ENCODE results near the gene ST3GAL2.
A peak's percentile ranks its signal among the peaks of the same experiment; 100 is the strongest.
"Not testable (repeated sequence)": the region's sequence is repeated elsewhere in the genome, so short reads cannot be mapped to it uniquely, and the experiment has no call there.

The ST3GAL2 gene

DNA sequence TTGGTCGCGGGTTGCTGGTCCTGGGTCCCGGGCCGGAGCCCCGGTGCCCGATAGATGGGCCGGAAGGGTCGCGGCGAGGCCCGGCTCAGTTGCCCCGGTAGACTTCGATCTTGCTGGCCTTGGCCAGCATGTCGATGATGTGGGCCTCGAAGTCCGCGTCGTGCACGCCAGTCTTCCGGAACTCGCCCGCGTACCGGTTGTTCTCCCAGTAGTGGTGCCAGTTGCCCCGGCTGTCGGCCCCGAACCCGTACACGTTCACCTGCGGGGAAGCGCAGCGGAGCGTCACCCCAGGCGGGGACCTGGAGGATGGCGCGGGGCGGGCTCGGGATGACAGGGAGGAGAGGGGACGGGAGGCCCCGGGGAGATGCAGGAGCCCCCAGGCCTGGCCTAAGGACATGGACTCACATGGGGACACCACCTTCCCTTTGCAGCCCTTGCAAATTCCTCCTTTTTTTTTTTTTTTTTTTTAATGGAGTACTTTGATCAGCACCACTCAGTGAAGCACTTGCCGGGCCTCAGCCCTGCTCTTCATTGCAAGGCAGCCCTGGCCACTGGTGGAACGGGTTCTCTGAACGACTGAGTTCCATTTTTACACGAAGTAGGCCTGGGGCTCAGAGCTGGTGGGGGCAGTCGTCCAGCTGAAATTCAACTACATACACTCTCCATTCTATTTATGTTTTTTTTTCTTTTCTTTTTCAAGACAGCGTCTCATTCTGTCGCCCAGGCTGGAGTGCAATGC, 57.1 kb downstream of the ST3GAL2 start:
- DNase-seq, result no peak

DNA sequence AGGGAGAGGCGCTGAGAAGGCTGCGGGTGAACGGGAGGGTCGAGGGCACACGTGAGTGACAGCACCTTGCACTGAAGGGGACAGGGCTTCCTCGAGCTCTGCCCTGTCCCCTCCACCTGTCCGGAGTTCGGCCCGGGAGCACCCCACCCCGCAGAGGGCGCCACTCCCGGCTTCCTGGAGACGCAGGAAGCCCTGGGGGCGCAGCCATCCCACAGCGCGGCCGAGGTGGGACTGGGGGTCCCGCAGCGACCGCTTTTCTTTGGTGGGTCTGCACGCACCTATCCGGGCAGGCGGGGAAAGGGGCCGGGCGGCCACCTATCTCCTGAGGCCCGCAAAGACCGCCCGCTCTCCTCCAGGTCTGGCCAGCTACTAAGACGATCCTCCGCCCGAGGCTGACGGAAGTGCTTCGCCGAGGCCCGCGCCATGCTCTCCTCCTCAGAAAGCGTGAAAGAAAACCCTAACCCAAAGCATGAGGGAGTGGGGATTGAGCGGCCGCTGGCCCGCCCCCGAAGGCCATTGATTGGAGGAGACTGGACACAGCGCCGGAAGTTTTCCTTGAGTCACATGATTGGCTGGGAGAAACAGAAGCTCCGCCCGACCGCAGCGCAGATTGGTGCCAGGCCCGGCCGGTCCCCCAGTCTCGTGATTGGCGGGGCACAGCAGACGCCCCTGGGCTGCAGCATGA, 57.8 kb downstream of the ST3GAL2 start:
- peak; percentile 97 for DNase-seq

DNA sequence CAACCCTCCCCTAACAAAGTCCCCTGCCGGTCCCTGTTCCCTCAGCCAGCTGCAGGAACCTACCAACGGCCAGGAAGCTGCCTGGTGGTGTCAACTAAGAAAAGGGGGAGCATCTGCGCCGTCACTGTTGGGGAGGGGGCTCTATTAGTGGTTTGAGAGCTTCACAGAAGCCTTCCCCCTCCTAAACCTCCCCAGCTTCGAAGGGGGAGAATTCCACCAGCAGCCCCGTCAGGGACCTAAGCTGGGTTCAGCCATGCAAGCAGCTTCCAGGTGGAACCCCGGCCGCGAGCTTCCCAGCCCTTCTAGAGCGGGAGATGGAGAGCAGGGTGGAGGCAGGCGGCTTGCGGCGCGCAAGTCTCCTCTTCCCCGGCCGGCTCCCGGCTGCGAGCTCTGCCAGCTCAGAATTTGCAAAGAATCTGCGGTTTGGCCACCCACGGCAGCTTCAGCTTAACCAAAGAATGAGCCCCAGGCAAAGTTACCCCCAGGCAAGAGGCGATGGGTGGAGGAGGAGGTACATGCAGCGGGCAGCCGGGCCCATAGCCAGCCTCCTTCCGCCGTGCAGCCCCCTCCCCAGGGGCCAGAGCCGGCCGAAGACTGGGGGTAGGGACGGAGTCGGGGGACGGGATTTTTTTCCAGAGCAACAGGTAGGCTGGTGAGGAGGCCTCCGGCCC, 58.5 kb downstream of the ST3GAL2 start:
- peak; percentile 59 for DNase-seq

DNA sequence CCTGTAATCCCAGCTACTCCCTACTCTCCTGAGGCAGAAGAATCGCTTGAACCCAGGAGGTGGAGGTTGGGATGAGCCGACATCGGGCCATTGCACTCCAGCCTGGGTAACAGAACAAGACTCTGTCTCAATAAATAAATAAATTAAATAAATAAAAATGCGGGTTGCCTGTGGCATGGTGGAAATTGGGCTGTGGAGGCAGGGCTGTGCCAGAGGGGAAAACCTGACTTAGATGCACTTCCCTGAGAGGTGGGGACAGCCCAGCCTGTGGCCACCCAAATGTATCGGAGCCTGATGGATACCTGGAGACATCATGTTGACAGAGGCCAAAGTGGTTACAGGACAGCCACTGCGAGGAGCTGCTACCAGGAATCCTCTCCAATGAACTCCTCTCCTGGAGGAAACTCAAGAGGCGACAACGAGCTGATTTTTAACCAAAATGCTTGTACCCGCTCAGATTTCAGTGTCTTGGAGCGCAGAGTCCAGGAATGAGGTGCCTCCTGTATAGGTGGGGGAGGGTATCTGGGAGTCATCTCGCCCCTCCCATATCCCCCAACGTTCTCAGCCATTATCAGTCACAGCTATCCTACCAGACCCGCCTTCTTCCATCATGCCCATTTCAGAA, 59.9 kb downstream of the ST3GAL2 start:
- DNase-seq, result no peak

DNA sequence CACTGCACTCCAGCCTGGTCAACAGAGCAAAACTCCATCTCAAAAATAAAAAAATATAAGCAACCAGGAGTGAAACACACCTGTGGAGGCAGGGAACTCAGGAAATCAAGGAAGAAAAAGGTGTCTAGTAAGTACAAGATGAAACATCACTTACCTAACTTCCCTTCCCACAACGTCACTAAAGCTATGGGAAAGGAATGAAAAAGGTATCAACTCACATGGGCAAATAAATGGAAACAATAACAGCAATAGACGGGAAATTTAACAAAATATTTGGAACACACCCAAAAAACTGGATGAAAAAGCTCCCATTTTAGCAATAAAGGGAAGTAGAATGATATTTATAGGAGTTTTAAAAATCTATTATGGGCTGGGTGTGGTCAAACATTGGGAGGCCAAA, 61.1 kb downstream of the ST3GAL2 start:
- DNase-seq, result no peak

DNA sequence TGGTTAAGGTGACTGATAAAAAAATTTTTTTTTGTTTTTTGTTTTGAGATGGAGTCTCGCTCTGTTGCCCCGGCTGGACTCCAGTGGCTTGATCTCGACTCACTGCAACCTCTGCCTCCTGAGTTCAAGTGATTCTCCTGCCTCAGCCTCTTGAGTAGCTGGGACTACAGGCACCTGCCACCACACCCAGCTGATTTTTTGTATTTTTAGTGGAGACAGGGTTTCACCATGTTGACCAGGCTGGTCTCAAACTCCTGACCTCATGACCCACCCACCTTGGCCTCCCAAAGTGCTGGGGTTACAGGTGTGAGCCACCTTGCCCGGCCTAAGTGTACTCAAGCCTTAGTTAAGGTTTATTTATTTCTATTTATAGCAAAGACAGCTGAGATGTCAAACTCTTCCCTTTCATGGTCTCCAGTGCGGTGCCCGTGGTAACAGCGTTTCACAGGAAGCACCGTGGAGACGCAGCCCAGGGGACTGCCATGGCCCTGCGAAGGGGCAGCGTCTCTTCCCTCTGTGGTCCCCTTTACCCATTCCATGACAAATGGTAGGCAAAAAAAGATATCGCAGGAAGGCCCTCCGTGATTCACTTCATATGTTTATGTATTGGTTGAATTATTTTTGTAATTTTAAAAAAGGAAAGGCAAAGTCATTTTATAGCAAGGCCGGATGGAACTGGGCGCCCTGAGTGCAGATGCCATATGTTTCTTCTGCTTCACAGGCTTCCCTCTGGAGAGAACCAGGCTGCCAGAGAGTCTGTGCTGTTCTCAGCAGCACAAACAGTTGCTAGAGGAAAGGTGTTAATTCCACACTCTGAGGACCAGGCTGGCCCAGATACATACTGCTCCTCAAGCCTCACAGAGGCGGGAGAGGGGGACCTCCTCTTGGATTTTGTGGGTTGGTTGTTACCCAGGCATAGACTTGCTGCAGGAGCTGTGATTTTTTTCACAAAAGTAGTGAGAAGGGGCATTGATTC, 63.0 kb downstream of the ST3GAL2 start:
- no peak for DNase-seq

DNA sequence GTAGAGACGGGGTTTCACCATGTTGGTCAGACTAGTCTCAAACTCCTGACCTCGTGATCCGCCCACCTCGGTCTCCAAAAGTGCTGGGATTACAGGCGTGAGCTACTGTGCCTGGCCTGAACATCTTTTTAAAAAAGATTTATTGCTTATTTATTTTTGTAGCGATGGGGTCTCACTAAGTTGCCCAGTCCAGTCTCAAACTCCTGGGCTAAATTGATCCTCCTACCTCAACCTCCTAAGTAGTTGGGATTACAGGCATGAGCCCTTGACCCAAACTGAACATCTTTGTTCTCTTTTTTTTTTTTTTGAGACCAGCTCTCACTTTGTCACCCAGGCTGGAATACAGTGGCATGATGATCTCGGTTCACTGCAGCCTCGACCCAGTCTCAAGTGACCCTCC, 64.7 kb downstream of the ST3GAL2 start:
- DNase-seq, result no peak

DNA sequence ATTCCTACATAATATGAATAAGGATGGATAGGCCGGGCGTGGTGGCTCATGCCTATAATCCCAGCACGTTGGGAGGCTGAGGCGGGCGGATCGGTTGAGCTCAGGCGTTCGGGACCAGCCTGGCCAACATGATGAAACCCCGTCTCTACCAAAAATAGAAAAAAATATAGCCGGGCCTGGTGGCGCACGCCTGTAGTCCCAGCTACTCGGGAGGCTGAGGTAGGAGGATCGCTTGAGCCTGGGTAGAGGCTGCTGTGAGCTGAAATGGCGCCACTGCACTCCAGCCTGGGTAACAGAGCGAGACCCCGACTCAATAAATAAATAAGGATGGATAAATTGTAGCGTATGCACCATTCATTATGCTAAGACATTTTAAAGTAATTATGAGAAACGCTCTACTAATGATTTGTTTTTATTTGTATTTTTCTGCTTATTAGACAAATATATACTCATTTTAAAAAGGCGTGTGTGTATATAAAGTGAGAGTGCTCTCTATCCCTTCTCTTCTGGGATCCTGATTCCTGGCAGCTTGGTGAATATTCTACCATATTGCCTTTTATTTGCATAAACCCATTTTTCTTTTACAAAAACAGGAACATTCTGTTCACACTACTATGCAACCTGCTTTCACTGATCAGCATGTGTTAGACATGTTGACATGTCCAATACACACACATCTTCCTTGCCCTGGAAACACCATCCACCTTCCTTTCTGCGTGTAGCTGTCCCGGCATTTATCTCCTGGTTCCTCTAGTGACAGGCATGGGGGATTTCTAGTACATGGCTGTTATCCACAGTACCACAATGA, 65.8 kb downstream of the ST3GAL2 start:
- no peak for DNase-seq

DNA sequence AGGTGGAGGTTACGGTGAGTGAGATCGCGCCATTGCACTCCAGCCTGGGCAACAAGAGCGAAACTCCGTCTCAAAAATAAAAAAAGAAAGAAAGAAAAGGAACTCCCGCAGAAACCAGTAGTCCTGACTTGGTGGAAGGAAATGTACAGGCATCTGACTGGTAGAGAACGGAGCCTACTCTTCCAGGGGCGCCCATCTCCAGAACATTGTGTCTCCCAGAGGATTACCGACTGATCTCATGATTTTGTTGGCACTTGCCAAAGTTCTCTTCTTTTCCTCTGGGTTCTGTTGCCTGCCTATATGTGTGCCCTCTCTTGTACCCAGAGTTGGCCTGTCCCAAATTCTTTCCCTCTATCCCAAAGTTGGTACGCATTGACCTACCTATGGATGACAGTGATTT, 68.0 kb downstream of the ST3GAL2 start:
- no peak for DNase-seq

DNA sequence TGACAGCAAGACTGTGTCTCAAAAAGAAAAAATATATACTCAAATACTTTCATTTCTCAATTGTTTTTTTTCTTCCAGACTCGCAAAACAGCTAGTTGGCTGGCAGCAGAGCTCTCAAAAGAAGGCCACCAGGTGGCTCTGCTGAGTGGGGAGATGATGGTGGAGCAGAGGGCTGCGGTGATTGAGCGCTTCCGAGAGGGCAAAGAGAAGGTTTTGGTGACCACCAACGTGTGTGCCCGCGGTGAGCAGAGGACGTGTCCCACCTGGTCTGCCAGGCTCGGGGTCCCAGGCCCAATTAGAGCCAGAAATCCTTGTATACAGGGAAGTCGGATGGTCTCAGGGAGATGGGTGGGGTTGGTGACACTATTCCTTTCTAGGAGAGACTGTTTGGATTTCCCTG, 68.8 kb downstream of the ST3GAL2 start:
- peak; percentile 62 for DNase-seq

DNA sequence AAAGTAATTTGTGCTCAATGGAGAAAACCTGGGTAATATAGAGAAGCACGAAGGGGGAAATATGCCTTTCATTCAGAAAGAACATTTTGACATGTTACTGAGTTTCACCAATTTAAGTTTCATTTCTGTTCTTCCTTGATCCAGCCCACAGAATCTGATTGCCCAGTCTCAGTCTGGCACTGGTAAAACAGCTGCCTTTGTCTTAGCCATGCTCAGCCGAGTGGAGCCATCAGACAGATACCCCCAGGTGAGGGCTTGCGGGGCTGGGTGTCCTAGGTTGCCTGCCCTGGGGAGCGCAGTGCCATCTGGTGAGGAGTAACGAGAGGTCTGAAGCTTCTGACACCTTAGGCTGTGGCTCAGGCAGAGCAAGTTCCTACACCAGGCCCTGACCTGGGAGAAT, 74.5 kb downstream of the ST3GAL2 start:
- DNase-seq, result no peak

DNA sequence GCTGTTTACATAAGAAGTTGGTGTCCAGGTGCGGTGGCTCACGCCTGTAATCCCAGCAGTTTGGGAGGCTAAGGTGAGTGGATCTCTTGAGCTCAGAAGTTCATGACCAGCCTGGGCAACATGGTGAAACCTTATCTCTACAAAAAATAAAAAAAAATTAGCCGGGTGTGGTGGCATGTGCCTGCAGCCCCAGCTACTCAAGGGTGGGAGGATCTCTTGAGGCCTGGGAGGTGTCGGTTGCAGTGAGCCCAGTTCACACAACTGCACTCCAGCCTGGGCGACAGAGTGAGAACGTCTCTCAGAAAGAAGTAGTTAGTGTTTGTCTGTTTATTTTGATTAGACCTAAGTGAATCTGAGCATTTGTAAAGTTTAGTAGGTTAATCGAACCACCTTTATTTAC, 79.3 kb downstream of the ST3GAL2 start:
- DNase-seq, result no peak

DNA sequence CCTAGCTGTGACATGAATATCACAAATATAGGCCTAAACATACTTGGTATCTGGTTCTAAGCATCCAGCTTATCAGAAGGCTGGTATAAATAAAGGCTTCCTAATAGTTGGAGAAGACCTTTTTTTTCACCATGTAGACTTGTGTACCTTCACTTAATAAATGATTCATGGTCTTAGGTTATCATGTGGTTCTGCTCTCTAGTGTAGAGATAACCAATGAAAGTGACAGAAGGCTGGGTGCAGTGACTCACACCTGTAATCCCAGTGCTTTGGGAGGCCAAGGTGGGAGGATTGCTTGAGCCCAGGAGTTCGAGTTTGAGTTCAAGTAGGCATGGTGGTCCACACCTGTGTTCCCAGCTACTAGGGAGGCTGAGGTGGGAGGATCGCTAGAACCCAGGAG, 89.1 kb downstream of the ST3GAL2 start:
- DNase-seq, result no peak

DNA sequence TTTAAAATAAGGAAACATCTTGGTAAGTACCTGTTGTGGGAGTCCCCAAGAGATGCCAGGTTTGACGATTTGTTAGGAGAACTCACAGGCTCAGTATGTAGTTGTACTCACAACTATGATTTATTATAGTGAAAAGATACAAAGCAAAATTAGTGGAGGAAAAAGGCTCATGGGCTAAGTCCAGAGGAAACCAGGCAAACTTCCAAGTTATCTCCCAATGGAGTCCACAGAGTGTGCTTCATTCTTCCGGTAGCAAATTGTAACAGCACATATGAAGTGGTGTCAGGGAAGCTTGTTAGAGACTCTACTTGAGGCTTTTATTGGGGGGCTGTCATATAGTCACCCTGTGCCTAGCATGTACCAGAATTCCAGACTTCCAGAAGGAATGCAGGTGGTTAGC, 89.9 kb downstream of the ST3GAL2 start:
- DNase-seq, result no peak

DNA sequence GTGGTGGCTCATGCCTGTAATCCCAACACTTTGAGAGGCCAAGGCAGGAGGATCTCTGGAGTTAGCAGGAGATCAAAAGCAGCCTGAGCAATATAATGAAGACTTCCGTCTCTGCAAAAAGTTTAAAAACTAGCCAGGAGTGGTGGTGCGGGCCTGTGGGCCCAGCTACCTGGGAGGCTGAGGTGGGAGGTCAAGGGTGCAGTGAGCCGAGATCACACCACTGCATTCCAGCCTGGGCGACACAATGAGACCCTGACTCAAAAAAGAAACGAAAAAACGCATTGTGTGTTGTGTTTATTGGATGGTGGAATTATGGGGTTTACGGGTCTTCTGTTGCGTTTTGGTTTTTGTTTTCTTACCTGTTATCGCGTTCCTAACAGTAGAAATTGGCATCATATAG, 93.1 kb downstream of the ST3GAL2 start:
- no peak for DNase-seq

DNA sequence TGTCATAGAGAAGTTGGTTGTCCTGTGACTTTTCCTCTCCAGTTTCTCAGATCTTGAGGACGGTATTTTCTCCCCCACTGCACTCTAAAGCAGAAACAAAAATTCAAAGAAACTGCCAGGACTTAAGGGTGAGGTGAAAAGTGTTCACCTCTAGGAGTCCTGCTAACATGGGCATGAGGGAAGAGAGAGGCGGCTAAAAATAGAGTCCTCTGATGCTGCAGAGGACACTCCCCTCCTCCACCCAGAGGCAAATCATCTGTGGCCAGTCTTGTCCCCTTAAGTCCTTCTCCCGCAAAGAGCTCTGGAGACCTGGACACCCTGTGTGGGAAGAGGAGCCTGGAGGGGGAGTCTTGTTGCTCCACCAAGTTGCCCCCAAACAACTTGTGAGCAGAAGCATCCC, 96.9 kb downstream of the ST3GAL2 start:
- no peak for DNase-seq

DNA sequence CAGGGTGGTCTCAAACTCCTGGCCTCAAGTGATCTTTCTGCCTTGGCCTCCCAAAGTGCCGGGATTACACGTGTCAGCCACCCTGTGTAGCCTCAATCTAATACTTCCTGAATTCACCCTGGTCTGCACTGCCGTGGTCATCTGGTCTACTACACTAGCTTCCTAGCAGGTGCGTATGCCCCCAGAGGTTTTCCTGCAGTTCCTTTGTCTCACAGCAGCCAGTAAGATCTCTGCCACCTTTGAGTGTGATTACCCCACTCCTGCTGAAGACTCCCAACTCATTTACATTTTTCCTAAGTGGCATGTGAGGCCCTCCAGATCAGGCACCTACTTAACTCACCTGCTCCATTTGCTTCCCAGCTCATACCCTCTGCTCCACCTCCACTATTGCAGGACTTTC, 97.3 kb downstream of the ST3GAL2 start:
- DNase-seq, result no peak

DNA sequence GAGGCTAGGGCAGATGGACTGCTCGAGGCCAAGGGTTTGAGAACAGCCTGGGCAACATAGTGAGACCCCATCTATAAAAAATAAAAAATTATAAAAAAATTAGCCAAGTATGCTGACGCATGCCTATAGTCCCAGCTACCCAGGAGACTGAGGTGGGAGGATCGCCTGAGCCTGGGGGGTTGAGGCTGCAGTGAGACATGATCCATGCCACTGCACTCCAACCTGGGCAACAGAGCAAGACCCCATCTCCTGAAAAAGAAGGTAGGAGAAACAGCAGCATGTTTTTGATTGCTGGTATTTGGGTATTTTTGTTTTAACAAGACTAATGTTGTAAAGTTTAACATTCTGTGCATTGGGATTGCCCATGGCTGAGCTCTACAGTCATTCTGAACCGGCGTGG, 101.1 kb downstream of the ST3GAL2 start:
- DNase-seq, result no peak

DNA sequence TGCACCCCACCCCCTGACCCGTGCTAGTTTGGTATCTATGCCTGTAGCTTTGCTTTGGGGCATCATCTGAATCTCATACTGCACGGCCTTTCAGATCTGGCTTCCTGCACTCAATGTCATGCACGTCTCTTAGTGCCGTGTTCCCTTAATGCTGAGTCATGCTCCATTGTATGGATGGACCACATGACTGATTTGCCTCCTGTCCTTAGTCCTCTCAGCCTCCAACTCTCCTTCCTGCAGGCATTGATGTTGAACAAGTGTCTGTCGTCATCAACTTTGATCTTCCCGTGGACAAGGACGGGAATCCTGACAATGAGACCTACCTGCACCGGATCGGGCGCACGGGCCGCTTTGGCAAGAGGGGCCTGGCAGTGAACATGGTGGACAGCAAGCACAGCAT, 106.2 kb downstream of the ST3GAL2 start:
- DNase-seq, result not testable (repeated sequence)

DNA sequence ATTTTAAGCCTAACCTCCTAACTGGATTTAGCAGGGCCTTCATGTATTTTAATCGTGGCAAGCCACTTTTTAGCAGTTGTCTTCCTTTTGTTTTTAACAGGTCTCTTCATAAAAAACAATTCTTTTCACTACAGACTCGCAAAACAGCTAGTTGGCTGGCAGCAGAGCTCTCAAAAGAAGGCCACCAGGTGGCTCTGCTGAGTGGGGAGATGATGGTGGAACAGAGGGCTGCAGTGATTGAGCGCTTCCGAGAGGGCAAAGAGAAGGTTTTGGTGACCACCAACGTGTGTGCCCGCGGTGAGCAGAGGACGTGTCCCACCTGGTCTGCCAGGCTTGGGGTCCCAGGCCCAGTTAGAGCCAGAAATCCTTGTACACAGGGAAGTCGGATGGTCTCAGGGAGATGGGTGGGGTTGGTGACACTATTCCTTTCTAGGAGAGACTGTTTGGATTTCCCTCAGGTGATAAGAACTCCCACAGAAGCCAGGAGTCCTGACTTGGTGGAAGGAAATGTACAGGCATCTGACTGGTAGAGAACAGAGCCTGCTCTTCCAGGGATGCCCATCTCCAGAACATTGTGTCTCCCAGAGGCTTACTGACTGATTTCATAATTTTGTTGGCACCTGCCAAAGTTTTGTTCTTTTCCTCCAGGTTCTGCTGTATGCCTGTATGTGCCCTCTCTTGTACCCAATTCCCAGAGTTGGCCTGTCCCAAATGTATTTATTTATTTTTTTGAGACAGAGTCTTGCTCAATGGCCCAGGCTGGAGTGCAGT, 107.1 kb downstream of the ST3GAL2 start:
- DNase-seq, result peak; percentile 25

DNA sequence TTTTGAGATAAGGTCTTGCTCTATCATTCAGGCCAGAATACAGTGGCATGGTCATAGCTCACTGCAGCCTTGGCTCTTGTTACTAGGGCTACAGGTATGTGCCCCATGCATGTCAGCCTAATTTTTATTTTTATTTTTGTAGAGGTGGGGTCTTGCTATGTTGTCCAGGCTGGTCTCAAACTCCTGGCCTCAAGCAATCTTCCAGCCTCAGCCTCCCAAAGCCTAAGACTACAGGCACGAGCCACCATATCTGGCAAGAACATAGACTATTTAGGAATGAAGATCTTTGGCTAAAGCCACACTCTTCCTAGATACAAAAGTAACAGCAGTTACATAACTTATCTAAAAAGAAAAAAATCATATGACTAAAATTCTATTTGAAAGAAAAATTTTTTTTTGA, 107.8 kb downstream of the ST3GAL2 start:
- DNase-seq, result no peak
